Effector memory CD8-positive, alpha-beta T cell (primary cell): ENCODE data around the gene DPF3.

ENCODE experiments used
- ATAC-seq: fragments of 150-1000 bp; cut with Tn5 transposase; replicated peaks from 2 replicates; pipeline ENCODE4 v1.10.0; 2021; ENCODE audit warnings: mild to moderate bottlenecking, moderate library complexity
- DNase-seq, 3 experiments: peaks; one replicate each; pipeline ENCODE4 v3.0.0; 2021
- H3K27ac Mint-ChIP-seq, 2 donors: one replicate each; pipeline ENCODE4 v1.8.0; 2022; ENCODE audit warnings: mild to moderate bottlenecking in 2 of 2, mixed read lengths in 2 of 2, moderate library complexity in 2 of 2
- H3K27me3 Mint-ChIP-seq, 2 donors: one replicate each; pipeline ENCODE4 v1.8.0; 2022; ENCODE audit warnings: mixed read lengths in 2 of 2
- H3K36me3 Mint-ChIP-seq: one replicate; pipeline ENCODE4 v1.8.0; 2022; ENCODE audit warnings: mild to moderate bottlenecking, moderate library complexity, mixed read lengths; ENCODE audit not compliant: insufficient read depth
- H3K4me1 Mint-ChIP-seq, 2 donors: one replicate each; pipeline ENCODE4 v1.8.0; 2022; ENCODE audit warnings: low read depth in 2 of 2, mixed read lengths in 2 of 2
- H3K4me3 Mint-ChIP-seq, 2 donors: one replicate each; pipeline ENCODE4 v1.8.0; 2022; ENCODE audit warnings: mild to moderate bottlenecking in 2 of 2, mixed read lengths in 2 of 2, moderate library complexity in 2 of 2
- H3K9me3 Mint-ChIP-seq, 2 donors: one replicate each; pipeline ENCODE4 v1.8.0; 2022; ENCODE audit warnings: mixed read lengths in 2 of 2

The DPF3 gene

GRCh38 chr14:72920008-72920407 is 26.1 kb upstream of the DPF3 start:
- peaks cover 24 to 52% of the 10 kb centered on the region in 2 donors for H3K27me3 Mint-ChIP-seq
- H3K4me3 Mint-ChIP-seq = no peak overlapping the region
- H3K36me3 Mint-ChIP-seq = no peaks in the 10 kb centered on the region
- H3K9me3 Mint-ChIP-seq = no peaks in the 10 kb centered on the region
- DNase-seq (no peak), ATAC-seq (no peak)
- no peak overlapping the region for H3K27ac Mint-ChIP-seq
- H3K4me1 Mint-ChIP-seq = no peaks in the 10 kb centered on the region

GRCh38 chr14:72917094-72917802 is 23.3 kb upstream of the DPF3 start:
- Mint-ChIP-seq H3K4me1 (no peaks in the 10 kb centered on the region), H3K9me3 (no peaks in the 10 kb centered on the region), H3K36me3 (no peaks in the 10 kb centered on the region), H3K27me3 (peaks cover 35 to 54% of the 10 kb centered on the region in 2 donors), H3K27ac (no peak overlapping the region), H3K4me3 (no peak overlapping the region)
- DNase-seq (no peak), ATAC-seq (no peak)

GRCh38 chr14:72916174-72916573 is 22.3 kb upstream of the DPF3 start:
- Mint-ChIP-seq H3K9me3 (no peaks in the 10 kb centered on the region), H3K27me3 (peaks cover 35 to 44% of the 10 kb centered on the region in 2 donors), H3K4me3 (no peak overlapping the region), H3K27ac (no peak overlapping the region), H3K36me3 (no peaks in the 10 kb centered on the region), H3K4me1 (no peaks in the 10 kb centered on the region)
- DNase-seq (no peak), ATAC-seq (no peak)

GRCh38 chr14:72913809-72914208 is 19.9 kb upstream of the DPF3 start:
- DNase-seq (no peak), ATAC-seq (no peak)
- H3K36me3 Mint-ChIP-seq = no peaks in the 10 kb centered on the region
- H3K4me3 Mint-ChIP-seq = no peak overlapping the region
- no peaks in the 10 kb centered on the region for H3K9me3 Mint-ChIP-seq
- H3K27ac Mint-ChIP-seq = no peak overlapping the region
- H3K4me1 Mint-ChIP-seq = peaks cover 0 to 2% of the 10 kb centered on the region in 2 donors
- peaks cover 20 to 33% of the 10 kb centered on the region in 2 donors for H3K27me3 Mint-ChIP-seq

GRCh38 chr14:72909163-72909562 is 15.3 kb upstream of the DPF3 start:
- Mint-ChIP-seq H3K4me1 (peaks cover 5 to 6% of the 10 kb centered on the region in 2 donors), H3K9me3 (no peaks in the 10 kb centered on the region), H3K4me3 (no peak overlapping the region), H3K36me3 (no peaks in the 10 kb centered on the region), H3K27ac (no peak overlapping the region), H3K27me3 (peaks cover 15 to 28% of the 10 kb centered on the region in 2 donors)
- ATAC-seq (peak; percentile 64), DNase-seq (no peak)

GRCh38 chr14:72907886-72908285 is 14.0 kb upstream of the DPF3 start:
- peaks cover 14 to 25% of the 10 kb centered on the region in 2 donors for H3K27me3 Mint-ChIP-seq
- no peaks in the 10 kb centered on the region for H3K36me3 Mint-ChIP-seq
- H3K27ac Mint-ChIP-seq = no peak overlapping the region
- no peaks in the 10 kb centered on the region for H3K9me3 Mint-ChIP-seq
- no peak overlapping the region for H3K4me3 Mint-ChIP-seq
- no peak for DNase-seq
- no peak for ATAC-seq
- peaks cover 5 to 6% of the 10 kb centered on the region in 2 donors for H3K4me1 Mint-ChIP-seq

- no peak overlapping the region for H3K27ac Mint-ChIP-seq
- ATAC-seq (no peak), DNase-seq (no peak)
- H3K4me1 Mint-ChIP-seq = peaks cover 5 to 6% of the 10 kb centered on the region in 2 donors
- peaks cover 14 to 25% of the 10 kb centered on the region in 2 donors for H3K27me3 Mint-ChIP-seq
- H3K9me3 Mint-ChIP-seq = no peaks in the 10 kb centered on the region
- H3K4me3 Mint-ChIP-seq = no peak overlapping the region
- H3K36me3 Mint-ChIP-seq = no peaks in the 10 kb centered on the region
Measured at GRCh38 chr14:72906879-72907278, 13.0 kb upstream of the DPF3 start.

GRCh38 chr14:72906316-72906715 is 12.4 kb upstream of the DPF3 start:
- DNase-seq (no peak), ATAC-seq (no peak)
- H3K27me3 Mint-ChIP-seq = peaks cover 14 to 25% of the 10 kb centered on the region in 2 donors
- no peaks in the 10 kb centered on the region for H3K36me3 Mint-ChIP-seq
- no peak overlapping the region for H3K27ac Mint-ChIP-seq
- H3K4me1 Mint-ChIP-seq = peaks cover 5 to 6% of the 10 kb centered on the region in 2 donors
- no peaks in the 10 kb centered on the region for H3K9me3 Mint-ChIP-seq
- no peak overlapping the region for H3K4me3 Mint-ChIP-seq

- H3K9me3 Mint-ChIP-seq = no peaks in the 10 kb centered on the region
- DNase-seq = peak; percentile 58 to 64 (median 63)
- peaks cover 26 to 31% of the 10 kb centered on the region in 2 donors for H3K27me3 Mint-ChIP-seq
- ATAC-seq = peak; percentile 80
- H3K36me3 Mint-ChIP-seq = no peaks in the 10 kb centered on the region
- no peak overlapping the region for H3K27ac Mint-ChIP-seq
- H3K4me3 Mint-ChIP-seq = no peak overlapping the region
- peaks cover 5 to 6% of the 10 kb centered on the region in 2 donors for H3K4me1 Mint-ChIP-seq
Measured at GRCh38 chr14:72904840-72905561, 11.1 kb upstream of the DPF3 start.

GRCh38 chr14:72904218-72904617 is 10.3 kb upstream of the DPF3 start:
- no peaks in the 10 kb centered on the region for H3K9me3 Mint-ChIP-seq
- ATAC-seq (no peak), DNase-seq (no peak)
- no peaks in the 10 kb centered on the region for H3K36me3 Mint-ChIP-seq
- H3K4me1 Mint-ChIP-seq = peaks cover 4 to 5% of the 10 kb centered on the region in 2 donors
- H3K27ac Mint-ChIP-seq = no peak overlapping the region
- peaks cover 31 to 34% of the 10 kb centered on the region in 2 donors for H3K27me3 Mint-ChIP-seq
- H3K4me3 Mint-ChIP-seq = no peak overlapping the region

GRCh38 chr14:72903716-72904115 is 9.8 kb upstream of the DPF3 start:
- DNase-seq (no peak), ATAC-seq (no peak)
- Mint-ChIP-seq H3K36me3 (no peaks in the 10 kb centered on the region), H3K4me1 (peaks cover 4 to 5% of the 10 kb centered on the region in 2 donors), H3K4me3 (no peak overlapping the region), H3K27ac (no peak overlapping the region), H3K9me3 (no peaks in the 10 kb centered on the region), H3K27me3 (peaks cover 32 to 34% of the 10 kb centered on the region in 2 donors)

- peaks cover 4 to 5% of the 10 kb centered on the region in 2 donors for H3K4me1 Mint-ChIP-seq
- H3K27ac Mint-ChIP-seq = no peak overlapping the region
- H3K36me3 Mint-ChIP-seq = no peaks in the 10 kb centered on the region
- ATAC-seq = no peak
- H3K4me3 Mint-ChIP-seq = no peak overlapping the region
- H3K9me3 Mint-ChIP-seq = no peaks in the 10 kb centered on the region
- DNase-seq = no peak
- peaks cover 39 to 41% of the 10 kb centered on the region in 2 donors for H3K27me3 Mint-ChIP-seq
Measured at GRCh38 chr14:72902801-72903530, 9.1 kb upstream of the DPF3 start.

- no peak overlapping the region for H3K27ac Mint-ChIP-seq
- ATAC-seq (no peak), DNase-seq (no peak)
- H3K4me1 Mint-ChIP-seq = peaks cover 0 to 5% of the 10 kb centered on the region in 2 donors
- no peaks in the 10 kb centered on the region for H3K36me3 Mint-ChIP-seq
- H3K4me3 Mint-ChIP-seq = no peak overlapping the region
- H3K27me3 Mint-ChIP-seq = peaks cover 40 to 42% of the 10 kb centered on the region in 2 donors
- H3K9me3 Mint-ChIP-seq = no peaks in the 10 kb centered on the region
Measured at GRCh38 chr14:72901361-72901760, 7.5 kb upstream of the DPF3 start.
